Activated CD4-positive, CD25-positive, alpha-beta regulatory T cell treated with anti-CD3 and anti-CD28 coated beads, Interleukin-2, amount 50 U/mL, for 72 hours (primary cell): ENCODE data around the gene TET3.

Experiments used
- DNase-seq: peaks from one replicate; pipeline ENCODE4 v3.0.0; 2021

The TET3 gene

DNA sequence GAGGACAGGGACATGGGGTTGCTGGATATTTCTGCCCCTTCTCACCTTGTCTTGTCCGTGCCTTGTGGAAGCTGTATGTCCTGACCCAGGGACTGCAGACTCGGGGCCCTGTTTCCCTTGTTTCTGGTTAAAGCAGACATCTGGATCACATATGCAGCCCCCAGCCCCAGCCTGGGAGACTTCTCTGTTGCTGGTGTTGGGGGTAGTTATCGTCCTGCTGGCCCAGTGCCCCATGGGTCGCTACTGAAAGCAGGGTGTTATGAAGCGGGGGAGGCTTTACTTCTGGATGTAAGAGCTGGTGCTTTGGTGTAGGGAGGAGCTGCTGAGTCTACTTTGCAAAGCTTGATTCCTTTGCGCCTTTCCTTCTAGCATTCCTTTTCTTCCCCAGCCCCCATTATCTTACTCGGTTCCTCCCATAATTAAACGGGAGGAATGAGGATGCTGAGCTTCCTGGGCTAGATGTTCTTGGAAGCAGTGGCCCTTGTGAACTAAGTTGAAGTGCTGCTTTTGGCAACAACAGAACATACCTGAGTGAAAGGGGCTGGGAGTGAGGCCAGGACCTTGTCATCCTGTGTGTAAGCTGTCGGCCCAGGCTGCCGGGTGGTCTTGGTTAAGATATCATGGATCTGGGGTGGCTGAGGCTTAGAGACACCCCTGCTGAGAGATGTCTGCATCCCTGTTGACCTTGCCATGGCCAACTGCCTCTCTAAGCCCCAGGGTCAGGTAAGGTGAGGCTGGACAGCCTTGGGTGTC is 3.4 kb downstream of the TET3 start:
- DNase-seq: no peak

DNA sequence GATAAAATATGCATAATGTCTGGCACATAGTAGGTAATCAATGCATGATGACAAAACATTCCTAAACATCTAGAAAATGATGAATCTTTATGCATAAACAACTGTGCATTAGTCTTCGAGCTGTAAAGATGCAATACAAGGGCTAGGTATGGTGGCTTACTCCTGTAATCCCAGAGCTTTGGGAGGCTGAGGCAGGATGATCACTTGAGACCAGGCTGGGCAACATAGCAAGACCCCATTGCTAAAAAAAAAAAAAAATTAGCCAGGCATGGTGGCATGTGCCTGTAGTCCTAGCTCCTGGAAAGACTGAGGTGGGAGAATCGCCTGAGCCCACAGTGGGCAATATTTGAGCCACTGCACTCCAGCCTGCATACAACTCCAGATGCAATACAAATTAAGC is 5.3 kb downstream of the TET3 start:
- DNase-seq: no peak

DNA sequence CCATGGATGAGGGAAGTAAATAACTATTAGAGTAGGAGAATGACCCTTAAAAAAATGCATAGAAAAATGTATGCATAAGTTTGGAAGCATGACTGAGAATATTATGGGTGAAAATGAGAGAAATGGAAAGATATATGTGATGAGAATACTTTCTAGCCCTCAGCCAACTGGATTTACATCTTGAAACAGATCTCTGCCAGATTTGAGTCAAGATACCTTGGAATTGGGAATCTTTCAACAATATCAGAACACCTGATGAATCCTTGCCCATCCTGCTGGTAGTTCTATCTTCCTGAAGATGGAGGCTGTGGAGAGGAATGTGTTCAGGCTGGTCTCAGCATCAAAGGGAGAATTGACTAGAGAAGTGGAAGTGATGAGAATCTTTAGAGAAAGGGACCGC is 5.8 kb downstream of the TET3 start:
- DNase-seq: no peak

DNA sequence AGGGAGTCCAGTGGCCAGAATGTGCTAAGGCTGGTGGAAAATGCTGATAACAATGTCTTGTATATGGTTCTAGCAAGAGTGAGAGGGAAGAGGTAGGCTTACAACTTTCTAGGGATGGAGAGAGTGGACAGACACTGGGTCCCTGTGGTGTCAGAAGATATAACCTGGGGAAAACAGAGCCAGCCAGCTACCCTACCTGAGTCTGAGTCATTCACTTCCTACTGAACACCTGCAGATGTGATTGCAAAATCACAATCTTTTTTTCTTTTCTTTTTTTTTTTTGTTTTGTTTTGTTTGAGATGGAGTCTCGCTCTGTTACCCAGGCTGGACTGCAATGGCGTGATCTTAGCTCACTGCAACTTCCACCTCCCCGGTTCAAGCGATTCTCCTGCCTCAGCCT is 7.3 kb downstream of the TET3 start:
- DNase-seq: no peak

DNA sequence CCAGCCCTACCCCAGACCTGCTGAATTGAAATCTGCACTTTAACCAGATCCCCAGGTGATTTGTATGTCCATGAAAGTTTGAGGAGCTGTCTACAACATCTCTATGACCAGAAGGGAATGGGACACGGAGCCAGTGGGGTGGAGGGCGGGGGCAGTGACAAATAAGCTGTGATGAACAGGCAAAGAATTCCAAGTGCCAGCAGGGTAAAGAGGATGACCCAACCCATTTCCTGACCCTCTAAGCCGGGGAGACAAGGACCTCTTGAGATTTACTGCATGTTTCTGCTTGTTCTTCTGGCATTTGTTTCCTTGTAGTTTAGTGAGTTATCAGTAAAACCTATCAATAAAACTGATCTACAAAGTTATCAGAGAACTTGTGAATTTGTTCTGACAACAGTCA is 8.7 kb downstream of the TET3 start:
- DNase-seq: no peak

DNA sequence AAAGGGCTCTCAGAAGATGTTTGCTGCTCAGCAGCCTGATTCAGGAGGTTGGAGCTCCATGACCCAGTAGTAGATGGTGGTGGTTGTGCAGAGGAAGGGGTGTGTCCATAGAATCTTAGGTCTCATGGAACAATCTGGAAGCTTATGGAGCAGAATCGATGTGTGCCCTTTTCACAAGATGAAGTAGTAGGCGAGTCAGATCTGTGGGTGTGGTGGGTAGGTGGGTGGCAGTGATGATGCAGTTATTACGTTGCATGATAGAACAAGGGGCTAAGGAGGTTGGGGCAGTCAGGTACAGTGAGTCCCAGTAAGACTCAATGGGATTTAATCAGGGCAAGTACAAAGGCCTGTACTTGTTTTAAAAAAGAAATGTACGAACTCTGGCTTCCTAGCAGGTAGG is 9.1 kb downstream of the TET3 start:
- DNase-seq: no peak

DNA sequence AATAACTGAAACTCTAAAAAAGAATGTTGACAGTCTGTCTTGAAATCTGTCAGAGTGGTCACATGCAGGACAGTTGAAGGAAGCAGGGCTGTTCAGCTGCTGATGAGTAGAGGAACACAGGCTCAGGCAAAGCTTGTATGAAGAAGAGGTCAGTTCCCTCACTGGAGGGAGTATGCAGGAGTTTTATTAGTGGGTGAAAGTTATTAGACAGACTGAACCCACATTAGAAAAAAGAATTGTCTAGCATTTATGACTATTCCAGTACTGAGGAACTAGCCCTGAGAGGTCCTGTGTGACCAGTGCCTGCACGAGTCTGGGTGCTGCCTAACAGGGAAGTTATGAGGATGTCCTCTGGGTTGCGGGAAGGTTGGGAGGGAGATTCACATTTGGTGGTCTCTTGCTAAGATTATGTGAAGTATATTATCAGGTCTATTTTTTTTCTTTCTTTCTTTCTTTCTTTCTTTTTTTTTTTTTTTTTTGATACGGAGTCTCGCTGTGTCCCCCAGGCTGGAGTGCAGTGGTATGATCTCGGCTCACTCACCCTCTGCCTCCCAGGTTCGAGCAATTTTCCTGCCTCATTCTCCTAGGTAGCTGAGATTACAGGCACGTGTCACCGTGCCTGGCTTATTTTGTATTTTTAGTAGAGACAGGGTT is 9.6 kb downstream of the TET3 start:
- DNase-seq: no peak

DNA sequence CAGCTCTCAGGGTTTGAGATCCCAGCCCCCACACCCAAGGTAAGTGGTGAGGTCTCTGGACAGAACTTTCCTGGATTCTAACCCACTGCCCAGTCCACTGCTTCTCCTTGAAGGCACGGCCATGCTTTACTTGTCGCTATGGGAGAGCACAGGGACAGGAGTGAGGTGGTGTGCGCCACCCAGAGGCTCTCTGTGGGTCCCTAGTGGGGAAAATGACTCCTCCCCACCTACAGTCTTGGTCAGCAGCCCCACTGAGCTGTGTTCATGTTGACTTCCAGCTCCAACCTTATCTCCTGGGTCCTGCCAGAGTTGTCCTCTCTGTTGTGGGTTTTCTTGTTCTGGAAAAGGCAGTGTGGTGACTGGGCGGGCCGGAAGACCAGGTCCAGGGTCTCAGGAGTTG is 11.1 kb downstream of the TET3 start:
- DNase-seq: no peak

DNA sequence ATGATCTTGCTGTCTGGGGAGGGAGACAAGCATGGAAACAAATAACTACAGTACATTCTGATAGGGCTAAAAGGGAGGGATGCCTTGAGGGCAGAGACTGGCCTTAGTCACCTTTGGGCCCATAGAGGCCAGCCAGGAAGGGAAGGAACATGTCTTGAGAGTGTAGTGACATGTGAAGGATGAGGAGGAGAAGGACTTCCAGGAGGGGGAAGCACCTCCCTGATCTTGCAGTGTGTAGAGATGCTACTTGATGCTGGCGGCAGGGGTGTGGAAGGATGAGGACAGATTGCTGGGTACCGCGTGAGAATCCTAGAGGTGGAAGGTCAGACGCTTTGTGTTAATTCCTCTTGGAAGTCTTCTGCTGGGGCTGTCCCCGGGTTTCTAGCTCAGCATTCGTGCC is 13.1 kb downstream of the TET3 start:
- DNase-seq: no peak

DNA sequence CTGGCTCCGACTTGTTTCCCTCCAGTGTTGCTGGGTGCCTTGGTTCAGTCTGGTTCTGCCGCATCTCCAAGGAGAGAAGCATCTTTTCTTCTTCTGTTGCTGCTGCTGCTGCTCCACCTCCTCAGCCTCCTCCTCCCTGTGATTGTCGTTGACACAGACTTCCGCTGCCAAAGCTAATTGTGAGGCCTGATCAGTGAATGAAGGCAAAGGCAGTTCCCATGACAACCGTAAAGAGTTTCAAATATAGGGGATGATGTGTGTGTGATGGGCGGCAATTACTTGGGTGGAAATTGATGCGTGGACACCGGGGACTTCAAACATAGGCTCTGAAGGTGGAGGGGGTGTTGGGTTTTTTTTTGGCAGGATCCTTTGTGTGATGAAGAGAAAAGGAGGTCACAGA is 13.7 kb downstream of the TET3 start:
- DNase-seq: no peak

DNA sequence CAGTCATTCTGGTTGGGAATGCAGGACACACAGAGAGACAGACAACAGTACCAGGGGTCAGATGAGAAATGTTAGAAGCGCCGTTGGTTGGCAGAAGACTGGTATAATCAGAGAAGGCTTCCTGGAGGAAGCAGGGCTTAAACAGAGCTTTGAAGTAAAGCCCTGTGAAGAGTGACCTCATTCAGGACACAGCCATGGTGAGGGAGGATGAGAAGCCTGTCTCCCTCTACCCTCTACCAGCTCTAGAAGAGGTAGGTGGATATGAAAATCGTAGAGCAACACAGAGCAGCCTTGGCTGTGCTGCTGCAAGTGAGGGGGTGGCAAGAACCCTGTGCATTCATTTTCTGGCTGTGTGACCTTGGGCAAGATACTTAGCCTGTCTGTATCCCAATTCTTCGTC is 14.2 kb downstream of the TET3 start:
- DNase-seq: peak; percentile 21

DNA sequence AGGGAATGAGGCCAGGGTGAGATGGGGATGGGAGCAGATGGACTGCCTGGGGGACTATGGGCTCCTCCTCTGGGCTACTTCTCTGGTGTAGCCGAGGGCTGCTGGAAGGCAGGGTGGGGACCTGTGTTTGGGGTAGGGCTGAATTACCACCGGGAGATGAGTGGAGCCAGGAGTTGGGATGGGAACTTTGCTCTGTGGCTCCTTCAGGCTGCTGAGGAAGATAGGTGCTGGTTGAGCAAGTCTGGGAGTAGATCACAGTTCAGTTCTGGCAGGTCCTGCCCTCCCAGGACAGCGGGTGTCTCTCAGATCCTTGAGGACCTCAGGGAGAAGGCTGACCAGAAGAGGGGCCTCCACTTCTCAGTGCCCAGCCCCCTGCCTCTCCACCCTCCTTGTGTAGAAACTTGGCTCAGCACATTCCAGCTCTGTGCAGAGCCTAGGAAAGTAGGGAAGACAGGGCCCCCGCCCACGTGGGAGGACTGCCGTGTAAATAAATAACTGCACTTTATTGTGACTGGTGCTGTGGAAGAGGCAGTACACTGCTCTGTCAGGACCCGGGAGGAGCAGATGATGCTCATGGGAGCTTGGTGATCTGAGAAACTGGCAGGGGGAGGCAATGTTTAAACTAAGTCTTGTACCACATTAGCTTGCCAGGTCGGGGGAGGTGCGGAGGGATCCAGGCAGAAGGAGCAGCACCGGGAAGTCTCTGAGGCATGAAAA is 15.3 kb downstream of the TET3 start:
- no peak for DNase-seq

DNA sequence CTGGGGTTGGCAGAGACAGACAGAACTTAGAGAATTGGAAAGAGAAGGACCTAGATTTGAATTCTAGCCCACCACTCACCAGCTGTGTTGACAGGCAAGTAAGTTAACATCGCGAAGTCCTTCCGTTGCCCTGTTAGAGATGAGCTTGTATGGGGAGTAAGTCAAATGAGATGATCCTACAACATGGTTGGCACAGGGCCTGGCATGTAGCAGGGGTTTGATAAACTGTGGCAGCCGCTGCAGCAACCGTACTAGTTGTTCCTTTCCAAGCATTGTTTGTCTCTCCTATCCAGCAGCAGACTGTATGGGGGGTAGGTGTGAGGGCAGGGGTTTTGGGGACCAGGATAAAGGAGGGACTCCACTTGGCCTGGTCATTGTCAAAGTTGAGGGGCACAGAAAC is 16.0 kb downstream of the TET3 start:
- no peak for DNase-seq

DNA sequence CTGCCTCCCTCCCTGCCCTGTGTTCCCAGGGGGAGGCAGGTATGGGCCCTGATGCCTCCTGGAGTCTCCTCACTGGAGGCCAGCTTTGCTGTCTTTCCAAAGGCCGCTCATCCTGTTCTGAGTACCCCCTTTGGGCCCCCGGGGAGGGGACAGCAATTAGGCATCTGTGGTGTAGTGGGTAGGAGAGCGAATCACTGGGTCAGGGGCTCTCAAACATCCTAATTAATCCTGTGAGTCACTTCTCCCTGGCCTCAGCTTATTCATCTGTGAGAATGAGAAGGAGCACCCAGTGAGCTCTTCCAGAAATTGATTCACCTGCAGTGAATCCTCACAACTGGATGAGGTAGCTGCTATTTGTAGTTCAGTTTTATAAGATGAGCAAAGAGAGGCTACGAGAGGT is 16.4 kb downstream of the TET3 start:
- no peak for DNase-seq

DNA sequence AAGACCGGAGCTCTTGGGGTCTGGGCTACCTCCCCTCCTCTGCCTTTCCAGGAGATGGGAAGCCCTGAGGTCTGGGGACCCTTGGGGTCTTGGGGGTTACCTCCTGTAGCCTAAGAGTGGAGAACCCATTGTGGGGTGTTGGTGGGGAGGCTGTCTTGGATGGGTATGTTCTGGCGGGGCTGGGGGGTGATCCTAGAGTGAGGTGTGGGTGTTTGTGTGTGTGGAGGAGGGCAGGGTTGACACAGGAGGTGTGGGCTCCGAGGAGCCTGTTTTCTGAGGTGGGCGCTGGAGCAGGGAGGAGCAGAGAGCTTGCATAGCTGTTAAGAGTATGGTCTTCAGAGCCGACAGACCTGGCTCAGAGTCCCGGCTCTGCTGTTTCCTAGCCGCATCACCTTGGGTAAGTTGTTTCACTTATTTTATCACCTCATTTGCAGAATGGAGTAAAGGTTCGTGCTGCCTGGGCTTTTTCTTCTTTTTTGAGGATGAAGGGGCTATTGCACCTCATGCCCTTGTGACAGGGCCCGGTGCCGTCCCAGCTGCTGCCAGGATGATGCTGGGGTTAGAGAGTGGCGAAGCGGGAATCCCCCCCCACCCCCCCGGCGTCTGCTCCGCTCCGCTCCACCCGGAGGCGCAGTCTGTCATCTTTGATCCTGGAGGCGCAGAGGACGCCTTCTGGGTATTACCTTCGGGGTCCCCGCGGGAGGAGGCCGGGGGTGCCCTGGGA is 17.2 kb downstream of the TET3 start:
- DNase-seq: peak; percentile 30

DNA sequence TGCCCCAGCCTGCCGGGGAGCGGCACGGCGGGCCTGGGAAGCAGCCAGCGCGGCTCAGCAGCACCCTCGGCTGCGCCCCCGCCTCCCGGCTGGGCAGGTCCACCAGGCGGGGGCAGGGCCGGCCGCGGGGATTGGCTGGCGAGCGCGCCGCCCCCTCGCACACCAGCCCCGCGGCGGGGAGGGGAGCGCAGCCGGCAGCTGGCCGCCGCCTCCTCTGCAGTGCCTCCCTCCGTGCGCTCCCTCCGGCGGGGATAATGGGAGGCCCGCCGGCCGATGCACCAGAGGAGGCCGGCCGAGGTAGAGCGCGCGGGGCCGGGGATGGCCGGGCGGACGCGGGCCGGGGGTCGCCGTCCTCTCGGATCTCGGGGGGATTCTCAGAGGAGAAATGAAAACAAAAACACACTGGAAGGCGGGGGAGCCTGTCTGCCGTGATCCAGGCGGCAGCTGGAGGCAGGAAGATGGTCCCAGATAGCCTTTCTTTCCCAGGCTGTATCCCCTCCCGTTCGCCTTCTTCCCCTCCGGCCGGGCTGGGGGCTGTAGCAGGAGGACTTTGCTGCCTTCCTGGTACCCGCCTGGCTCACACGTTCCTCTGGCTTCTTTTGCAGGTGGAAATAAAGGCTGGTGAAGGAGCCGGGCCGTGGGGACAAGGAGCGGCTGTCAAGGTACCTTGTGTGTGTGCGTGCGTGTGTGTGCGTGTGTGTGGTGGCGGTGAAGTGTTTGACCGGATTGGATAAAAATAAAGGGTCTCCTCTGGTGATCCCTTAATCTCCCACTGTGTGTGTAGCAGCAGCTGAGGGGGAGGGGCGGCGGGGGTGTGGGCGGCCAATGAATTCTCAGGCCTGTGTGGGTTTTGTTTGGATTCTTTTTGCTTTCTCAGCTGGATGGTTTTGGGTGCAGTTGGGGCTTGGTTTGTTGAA is 18.1 kb downstream of the TET3 start:
- DNase-seq: peak; percentile 82

DNA sequence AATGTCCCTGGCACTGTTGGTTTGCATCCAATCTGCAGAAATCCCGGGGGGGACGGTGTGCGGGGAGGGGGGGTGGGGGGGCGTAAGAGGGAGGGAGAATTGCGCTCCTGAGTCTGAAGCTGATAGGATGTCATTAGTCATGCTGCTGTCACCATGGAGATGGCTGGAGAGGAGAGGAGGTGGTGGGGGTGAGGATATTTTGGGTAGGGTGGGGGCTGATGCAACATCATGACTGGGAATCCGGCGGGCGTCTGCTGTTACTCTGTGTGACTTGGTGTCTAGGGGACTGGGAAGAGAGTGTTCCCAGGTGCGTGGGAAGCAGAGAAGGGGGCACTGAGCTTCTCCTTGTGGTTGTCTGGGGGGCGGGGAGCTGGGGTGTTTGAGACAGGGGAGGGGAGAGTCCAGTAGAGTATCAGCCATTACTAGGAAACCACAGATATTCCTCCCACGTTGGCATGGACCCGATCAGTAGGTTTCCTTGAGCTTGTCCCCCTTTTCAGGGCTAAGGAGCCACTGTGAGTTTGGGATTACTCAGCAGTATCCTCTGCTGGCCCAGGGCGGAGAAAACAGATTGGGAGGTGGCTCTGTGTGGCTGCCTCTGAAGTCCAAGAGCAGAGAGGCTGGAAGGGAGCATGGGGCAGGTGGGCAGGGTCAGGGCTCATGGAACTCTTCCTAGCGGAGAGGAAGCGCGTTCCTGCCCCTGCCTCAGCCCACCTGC is 18.9 kb downstream of the TET3 start:
- no peak for DNase-seq

DNA sequence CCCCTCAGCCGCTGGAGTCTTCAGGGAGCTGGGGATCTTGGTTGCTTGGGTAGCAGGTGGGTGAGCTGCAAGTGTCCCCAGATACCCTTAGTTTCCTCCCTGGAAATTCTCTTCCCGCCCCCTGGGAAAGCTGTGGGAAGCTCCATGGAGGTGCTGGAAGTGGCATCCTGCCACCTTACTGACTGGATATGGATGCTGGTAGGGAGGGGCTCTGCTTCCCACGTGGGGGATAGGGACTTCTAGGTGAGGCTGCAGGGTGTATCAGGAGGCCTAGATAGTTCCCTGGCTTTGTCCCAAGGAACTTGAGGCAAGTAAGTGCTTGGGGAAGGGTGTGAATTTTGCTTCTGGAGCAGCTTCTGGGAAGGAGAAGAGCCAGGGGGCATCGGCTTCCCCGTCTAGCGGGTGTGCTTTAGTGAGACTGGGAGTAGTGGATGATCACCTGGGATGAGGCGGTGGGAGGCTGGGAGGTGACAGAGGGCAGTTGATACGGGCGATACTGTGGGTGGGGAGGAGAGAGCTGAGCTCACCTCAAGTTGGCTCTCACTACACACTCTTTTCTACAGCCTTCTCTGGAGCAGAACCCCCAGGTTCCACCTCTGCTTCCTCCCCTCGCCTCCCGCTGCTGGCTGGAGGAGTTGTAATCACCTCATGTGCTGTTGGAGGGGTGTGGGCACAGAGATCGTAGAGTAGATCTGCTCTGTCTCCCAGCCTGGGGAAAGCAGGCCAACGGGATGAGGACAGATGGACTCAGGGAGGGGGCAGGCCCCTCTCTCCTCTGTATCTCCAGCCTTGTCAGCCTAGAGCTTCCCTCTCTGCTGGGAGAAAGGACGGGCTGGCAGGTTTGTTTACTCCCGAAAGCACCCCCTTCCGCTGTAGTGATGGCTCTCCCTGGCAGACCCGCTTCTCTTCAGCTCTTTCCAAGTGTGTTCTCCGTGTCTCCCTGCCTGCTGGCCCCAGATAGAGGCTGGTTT is 19.8 kb downstream of the TET3 start:
- no peak for DNase-seq

DNA sequence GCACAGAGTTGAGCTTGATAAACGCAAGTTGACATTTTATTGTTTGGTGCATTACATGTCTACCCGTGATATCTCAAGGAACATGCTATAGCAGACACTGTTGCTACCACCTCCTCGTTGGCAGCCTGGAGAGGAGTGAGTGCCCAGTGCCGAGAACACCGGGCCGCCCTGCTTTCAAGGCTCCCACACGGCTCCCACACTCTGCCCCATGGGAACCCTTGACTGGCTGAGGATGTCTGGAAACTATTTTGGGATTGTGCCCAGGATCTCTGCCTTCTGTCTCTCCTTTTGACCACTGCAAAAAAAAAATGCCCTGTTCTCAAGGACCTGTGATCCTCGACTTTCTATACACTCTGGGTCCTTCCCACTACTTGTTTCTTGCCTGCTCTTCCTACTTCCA is 21.1 kb downstream of the TET3 start:
- no peak for DNase-seq

DNA sequence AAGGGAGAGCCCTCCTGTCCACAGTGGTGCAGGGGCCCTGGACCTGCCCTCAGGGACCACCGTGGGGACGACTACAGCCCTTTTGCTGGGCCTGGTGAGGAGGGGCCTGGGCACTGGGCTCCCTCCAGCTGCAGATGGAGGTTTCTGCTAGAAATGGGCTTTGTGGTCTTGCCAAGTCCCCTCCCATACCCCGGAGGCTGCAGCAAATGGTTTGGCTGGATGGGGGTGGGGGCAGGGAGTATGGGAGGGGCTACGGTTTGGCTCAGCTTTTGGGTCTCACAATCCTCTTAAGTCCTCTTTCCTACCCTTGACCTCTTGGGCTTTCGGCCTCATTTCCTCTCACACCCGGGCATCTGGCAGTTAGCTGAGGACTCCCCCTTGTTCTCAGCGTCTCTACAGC is 21.7 kb downstream of the TET3 start:
- no peak for DNase-seq

DNA sequence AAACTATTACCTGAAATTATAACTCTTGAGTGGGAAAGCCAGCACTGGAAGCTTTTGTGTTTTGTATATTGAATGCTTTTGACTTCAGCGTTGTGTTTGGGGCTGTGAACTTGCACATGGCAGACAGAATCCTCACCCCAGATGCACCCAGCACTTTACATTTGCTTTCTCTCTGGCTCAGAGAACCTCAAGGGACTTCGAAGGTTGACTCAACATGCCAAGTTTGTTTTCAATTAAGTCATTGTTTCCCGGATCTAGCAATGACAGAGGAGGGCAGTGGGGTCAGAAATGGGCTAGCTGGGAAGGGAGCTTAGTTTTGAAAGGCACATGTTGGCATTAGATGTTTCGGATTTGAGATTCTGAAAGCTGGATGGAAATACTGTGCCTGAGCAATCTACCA is 22.4 kb downstream of the TET3 start:
- no peak for DNase-seq
